GM12873 (cell line): ENCODE measurements around the gene NKG7.

Experiments used
- TF ChIP-seq, protein P1 (sequence below): IDR thresholded peaks from 2 replicates; pipeline ENCODE4 v1.5.1; 2012; ENCODE audit warnings: low read depth, mild to moderate bottlenecking, moderate library complexity, low read length, control low read depth; ENCODE audit not compliant: insufficient read depth; ENCODE audit errors: missing control alignments

Gene NKG7

DNA sequence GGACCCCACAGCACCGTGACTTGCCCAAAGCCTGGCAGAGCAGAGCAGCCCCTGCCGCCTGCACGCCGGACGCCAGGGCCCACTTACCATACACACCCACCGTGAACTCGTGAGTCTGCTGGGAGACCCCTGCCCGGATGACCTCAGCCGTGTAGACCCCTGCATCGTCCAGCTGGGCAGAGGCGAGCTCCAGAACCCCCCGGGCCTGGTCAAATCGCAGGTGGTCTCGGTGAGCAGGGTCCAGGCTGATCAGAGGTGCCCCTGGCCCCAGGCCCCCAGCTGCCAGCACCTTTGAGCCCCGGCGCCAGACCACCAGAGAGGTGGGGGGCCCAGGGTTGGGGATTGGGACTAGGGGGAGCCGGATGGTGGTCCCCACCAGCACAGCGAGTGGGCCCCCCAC lies 31.4 kb downstream of the NKG7 start:
- TF ChIP-seq, protein P1, sequence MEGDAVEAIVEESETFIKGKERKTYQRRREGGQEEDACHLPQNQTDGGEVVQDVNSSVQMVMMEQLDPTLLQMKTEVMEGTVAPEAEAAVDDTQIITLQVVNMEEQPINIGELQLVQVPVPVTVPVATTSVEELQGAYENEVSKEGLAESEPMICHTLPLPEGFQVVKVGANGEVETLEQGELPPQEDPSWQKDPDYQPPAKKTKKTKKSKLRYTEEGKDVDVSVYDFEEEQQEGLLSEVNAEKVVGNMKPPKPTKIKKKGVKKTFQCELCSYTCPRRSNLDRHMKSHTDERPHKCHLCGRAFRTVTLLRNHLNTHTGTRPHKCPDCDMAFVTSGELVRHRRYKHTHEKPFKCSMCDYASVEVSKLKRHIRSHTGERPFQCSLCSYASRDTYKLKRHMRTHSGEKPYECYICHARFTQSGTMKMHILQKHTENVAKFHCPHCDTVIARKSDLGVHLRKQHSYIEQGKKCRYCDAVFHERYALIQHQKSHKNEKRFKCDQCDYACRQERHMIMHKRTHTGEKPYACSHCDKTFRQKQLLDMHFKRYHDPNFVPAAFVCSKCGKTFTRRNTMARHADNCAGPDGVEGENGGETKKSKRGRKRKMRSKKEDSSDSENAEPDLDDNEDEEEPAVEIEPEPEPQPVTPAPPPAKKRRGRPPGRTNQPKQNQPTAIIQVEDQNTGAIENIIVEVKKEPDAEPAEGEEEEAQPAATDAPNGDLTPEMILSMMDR: no peak

DNA sequence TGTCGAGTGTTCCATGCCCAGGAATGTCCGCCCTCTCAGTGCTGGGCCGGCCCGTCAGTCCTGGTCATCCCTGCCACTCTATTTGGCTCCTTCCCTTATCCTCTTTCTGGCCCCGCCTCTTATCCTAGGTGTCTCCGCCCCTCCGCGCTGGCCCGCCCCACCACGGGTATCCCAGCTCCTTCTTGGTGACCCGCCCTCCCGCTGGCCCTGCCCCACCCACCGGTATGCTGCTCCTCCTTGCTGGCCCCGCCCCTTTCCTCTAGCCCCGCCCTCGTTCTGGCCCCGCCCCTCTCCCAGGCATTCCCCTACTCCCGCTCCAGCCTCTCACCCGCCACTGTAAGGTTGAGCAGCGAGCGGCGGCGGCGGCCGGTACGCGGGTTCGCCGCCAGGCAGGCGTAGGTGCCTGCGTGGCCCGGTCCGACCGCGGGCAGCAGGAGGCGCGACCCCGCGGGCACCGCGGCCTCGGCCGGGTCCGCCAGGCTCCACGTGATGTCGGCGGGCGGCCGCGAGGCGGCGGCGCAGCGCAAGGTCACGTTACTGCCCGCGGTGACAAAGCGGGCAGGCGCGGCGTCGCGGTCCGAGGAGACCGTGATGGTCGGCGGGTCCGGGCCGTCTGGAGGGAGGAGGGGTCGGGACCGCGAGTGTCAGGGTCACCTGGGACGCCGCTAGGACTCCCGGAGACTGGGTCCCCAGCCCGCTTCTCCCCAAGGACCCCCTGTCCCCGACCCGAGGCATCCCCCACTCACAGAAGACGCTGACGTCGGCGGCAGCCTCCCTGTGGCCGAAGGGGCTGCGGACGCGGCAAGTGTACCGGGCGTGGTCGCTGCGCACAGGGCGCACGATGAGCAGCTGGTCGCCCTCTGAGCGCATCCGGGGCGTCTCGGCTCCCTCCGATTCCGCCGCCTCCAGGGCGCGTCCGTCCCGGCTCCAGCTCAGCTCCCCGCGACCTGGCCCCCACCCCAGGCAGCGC lies 32.5 kb downstream of the NKG7 start:
- TF ChIP-seq, protein P1: peak; percentile 34

DNA sequence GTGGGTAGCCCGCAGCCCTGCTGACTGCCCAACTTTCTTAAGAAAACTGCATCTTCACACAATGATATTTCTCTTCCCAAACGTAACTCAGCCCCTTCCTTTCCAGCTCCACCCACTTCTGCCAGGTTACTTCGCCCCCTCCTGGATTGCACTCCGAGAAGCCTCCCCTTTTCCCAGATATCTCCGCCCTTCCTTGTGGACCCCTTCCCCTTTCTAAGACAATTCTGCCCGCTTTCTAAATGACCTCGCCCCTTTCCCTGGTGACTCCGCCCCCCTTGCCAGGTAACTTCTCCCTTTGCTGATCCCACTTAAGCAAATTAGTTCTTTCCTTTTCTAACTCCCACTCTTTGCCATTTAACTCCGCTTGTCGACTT lies 33.2 kb downstream of the NKG7 start:
- TF ChIP-seq, protein P1: no peak

DNA sequence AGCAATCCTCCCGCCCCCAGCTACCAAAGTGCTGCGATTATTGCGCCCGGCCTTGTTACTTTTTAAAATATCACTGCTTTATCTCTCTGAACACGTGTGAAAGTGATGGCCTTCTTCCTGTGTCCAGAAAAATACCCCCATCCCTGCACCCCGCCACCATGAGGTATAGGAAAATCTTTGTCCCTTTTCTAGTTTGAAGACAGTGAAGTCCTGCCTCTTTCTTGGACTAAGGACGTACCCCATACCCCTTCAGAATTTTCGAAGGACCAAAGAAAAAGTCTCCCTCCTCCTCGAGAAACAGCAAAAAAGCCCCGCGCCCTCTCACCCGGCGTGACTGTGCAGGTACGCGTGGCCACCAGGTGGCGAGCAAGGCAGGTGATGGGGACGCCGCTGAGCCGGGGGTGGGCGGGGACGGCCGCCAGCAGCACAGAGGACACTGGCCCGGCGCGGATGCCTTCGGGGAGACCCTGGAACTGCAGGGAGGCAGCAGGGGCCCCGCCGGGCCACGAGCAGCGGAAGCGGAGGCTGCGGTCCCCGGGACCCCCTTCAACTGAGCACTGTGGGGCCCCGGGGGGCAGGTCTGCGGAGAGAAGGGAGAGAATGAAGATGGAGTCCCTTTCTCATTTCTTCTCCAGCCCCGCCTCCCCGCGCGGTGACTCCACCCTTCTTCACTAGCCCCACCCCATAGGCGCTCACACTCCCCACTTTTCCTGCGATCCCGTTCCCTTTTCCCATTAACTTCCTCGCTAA lies 33.7 kb downstream of the NKG7 start:
- TF ChIP-seq, protein P1: peak; percentile 78

DNA sequence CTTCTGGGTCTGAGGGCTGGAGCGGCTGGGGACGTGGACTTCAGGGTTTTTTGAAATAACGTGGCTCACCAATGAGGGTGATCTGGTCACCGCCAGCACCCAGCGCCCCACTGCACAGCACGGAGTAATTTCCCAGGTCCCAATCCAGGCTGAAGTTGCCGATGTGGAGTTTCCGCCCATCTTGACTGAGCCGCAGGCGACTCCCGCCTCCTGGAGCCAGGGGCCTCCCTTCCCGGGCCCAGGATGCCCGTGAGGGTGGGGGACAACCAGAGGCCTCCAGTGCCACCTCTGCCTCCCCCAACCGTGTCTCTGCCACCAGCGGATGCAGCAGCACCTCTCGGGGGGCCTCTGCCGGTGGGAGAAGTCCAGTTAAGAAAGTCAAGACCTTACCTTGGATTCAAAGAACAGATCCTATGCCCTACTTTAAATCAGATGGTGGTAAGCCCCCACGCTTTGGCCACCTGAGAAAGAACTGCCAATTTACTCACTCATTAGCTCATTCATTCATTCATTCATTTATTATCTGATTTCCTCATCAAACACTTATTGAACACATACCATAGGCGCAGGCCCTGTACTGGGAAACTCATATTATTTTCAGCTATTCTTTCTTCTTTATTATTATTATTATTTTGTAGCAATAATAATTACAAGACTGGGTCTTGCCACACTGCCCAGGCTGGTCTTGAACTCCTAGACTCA lies 34.4 kb downstream of the NKG7 start:
- TF ChIP-seq, protein P1: no peak

DNA sequence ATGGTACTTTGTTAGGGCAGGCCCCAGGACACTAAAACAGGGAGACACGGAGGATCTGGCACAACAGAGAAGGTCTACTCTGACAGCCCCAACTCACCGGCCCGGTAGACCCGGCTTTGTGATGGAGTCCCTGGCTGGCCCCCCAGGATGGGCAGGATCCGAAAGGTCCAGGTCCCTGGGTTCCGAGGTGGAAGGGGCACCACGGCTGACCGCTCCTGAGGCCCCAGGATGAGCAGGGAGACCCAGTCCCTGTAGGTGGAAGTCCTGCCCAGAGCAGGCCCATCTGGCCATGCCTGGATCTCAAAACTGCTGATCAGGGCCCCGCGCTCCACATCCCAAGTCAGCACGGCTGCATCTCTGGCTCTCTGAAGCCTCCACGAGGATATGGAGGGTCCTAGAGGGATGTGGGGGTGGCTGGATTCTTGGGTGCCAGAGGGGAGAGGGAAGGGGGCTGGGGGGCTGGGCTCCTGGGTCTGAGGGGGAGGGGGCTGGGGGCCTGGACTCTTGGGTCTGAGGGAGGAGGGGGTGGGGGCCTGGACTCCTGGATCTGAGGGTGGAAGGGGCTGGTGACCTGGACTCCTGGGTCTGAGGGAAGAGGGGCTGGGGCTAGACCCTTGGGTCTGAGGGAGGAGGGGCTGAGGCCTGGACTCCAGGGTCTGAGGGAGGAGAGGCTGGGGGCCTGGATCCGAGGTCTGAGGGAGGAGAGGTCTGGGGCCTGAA lies 35.2 kb downstream of the NKG7 start:
- TF ChIP-seq, protein P1: no peak
